Suppressor macrophage treated with lipopolysaccharide for 1 hour (primary cell): Measurements from ENCODE around the gene KRTAP1-3.
"Not testable (repeated sequence)": the region's sequence is repeated elsewhere in the genome, so short reads cannot be mapped to it uniquely, and the experiment has no call there.

ENCODE experiments used
- DNase-seq, 3 donors: peaks; one replicate each; pipeline ENCODE4 v3.0.0-alpha.2; 2020 to 2022

The KRTAP1-3 gene

GRCh38 chr17:41034346-41034935, at the start of gene KRTAP1-3:
Gene KRTAP1-3 (minus strand): TSS chr17:41034874. CDS start chr17:41034821, 53 bp downstream.
- not testable (repeated sequence) for DNase-seq

GRCh38 chr17:41084100-41084856, 49.6 kb upstream of the KRTAP1-3 start, which contains the start of gene KRTAP4-7:
Gene KRTAP4-7 (plus strand): TSS chr17:41084150. CDS start chr17:41084207, 57 bp downstream.
- DNase-seq, result not testable (repeated sequence)

GRCh38 chr17:41083427-41083826, 48.8 kb upstream of the KRTAP1-3 start:
- not testable (repeated sequence) for DNase-seq

- DNase-seq, result no peak
These were observed 48.0 kb upstream of the KRTAP1-3 start for GRCh38 chr17:41082626-41083025.

- DNase-seq, result no peak
These were observed 42.1 kb upstream of the KRTAP1-3 start for GRCh38 chr17:41076788-41077187.

GRCh38 chr17:41073676-41074075, 39.0 kb upstream of the KRTAP1-3 start:
- DNase-seq, result no peak

GRCh38 chr17:41071606-41072360, 37.1 kb upstream of the KRTAP1-3 start:
- no peak for DNase-seq

GRCh38 chr17:41069031-41069430, 34.4 kb upstream of the KRTAP1-3 start:
- DNase-seq, result no peak

- DNase-seq, result no peak
These were observed 32.6 kb upstream of the KRTAP1-3 start for GRCh38 chr17:41067281-41067680.

- DNase-seq, result peak; percentile 20 to 28 (median 21)
These were observed 31.4 kb upstream of the KRTAP1-3 start, which contains the start of gene KRTAP2-4 for GRCh38 chr17:41065829-41066624. Gene KRTAP2-4 (minus strand): TSS chr17:41065879. CDS start chr17:41065845, 34 bp downstream.

- not testable (repeated sequence) for DNase-seq
These were observed 30.5 kb upstream of the KRTAP1-3 start for GRCh38 chr17:41065016-41065689.

GRCh38 chr17:41064301-41064700, 29.6 kb upstream of the KRTAP1-3 start:
- DNase-seq, result no peak

- no peak for DNase-seq
These were observed 28.8 kb upstream of the KRTAP1-3 start for GRCh38 chr17:41063449-41063848.

- DNase-seq, result no peak
These were observed 27.3 kb upstream of the KRTAP1-3 start for GRCh38 chr17:41061964-41062363.

- no peak for DNase-seq
These were observed 25.5 kb upstream of the KRTAP1-3 start, which contains the start of gene KRTAP2-3 for GRCh38 chr17:41060052-41060604. Gene KRTAP2-3 (minus strand): TSS chr17:41060114. CDS start chr17:41060050, 64 bp downstream.

- not testable (repeated sequence) for DNase-seq
These were observed 24.8 kb upstream of the KRTAP1-3 start for GRCh38 chr17:41059276-41060051.

GRCh38 chr17:41058741-41059140, 24.1 kb upstream of the KRTAP1-3 start:
- DNase-seq, result no peak

- no peak for DNase-seq
These were observed 22.9 kb upstream of the KRTAP1-3 start for GRCh38 chr17:41057547-41057946.

- not testable (repeated sequence) for DNase-seq
These were observed 20.5 kb upstream of the KRTAP1-3 start, which contains the start of gene KRTAP2-2 for GRCh38 chr17:41055130-41055529. Gene KRTAP2-2 (minus strand): TSS chr17:41055230. CDS start chr17:41055211, 19 bp downstream.

GRCh38 chr17:41054556-41054955, 19.9 kb upstream of the KRTAP1-3 start:
- DNase-seq, result not testable (repeated sequence)
